Neural progenitor cell (in vitro differentiated cells): Measurements from ENCODE around the gene SYNRG.

Experiments
- CTCF ChIP-seq: fragments of 200-600 bp; sonication (generic); IDR thresholded peaks from 2 replicates; pipeline ENCODE4 v1.5.1; 2017; ENCODE audit warnings: antibody characterized with exemption, mild to moderate bottlenecking
- EZH2phosphoT487 ChIP-seq: fragments of 200-600 bp; sonication (generic); IDR thresholded peaks from 2 replicates; pipeline ENCODE4 v1.6.1; 2017; ENCODE audit warnings: antibody characterized with exemption

DNA sequence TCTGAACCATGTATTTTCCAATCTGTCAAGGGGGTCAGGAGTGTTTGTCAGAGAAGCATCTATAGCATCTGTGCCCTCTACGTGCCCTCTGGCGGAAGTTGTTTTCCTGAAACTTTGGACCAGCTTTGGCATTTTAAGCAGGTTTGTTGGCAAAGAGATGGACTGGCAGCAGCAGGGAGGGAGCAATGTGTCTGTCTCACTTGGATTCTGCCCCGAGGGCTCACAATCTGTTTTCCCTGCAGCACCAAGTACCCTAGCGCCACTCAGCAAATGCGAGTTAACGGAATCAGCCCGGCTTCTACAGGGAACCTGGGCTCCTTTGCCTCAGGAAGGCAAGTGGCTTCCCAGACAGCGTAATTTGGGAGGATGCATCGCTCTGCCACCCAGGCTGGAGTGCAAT is 102.1 kb downstream of the SYNRG start:
- TF ChIP-seq CTCF (no peak), EZH2phosphoT487 (no peak)
